SW 1271 (cell line): ENCODE measurements around the gene ASB18.
A peak's percentile ranks its signal among the peaks of the same experiment; 100 is the strongest.

Experiments used
- DNase-seq, 2 experiments: peaks; one replicate each; lab custom pipeline; 2025; lab: John Stamatoyannopoulos, UW

Gene ASB18

GRCh38 chr2:236164201-236164924 lies 99.8 kb downstream of the ASB18 start:
- DNase-seq: peak in 1 of 2 experiments; percentile 31

GRCh38 chr2:236163471-236164200 lies 100.6 kb downstream of the ASB18 start:
- DNase-seq: no peak

DNA sequence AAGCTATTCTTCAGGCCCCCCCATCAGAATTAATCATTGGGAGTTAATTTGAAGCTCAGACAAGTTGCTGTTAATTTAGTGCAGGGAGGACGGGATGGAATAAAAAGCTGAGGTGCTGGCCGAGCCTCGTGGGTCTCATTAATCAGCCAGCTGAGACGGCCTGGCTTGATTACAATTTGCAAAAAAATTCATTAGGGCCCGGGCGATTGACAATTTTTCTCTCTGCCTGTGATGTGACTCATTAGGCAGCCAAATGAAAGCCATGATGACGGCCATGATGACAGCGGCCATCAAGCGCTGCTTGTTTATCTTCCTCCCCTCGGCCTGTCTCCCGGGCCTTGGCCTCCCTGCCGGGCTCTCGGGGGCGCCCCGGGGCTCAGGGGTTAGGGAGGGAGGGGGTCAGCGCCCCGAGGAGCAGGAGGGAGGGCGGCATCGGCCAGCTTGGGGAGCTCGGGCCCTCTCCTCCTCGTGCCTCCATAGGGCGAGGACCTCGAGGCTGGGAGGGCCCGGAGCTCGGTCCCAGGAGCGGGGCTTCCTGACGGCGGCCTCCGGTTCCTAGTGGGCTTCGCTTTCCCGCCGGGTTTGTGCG lies 101.2 kb downstream of the ASB18 start:
- no peak for DNase-seq

DNA sequence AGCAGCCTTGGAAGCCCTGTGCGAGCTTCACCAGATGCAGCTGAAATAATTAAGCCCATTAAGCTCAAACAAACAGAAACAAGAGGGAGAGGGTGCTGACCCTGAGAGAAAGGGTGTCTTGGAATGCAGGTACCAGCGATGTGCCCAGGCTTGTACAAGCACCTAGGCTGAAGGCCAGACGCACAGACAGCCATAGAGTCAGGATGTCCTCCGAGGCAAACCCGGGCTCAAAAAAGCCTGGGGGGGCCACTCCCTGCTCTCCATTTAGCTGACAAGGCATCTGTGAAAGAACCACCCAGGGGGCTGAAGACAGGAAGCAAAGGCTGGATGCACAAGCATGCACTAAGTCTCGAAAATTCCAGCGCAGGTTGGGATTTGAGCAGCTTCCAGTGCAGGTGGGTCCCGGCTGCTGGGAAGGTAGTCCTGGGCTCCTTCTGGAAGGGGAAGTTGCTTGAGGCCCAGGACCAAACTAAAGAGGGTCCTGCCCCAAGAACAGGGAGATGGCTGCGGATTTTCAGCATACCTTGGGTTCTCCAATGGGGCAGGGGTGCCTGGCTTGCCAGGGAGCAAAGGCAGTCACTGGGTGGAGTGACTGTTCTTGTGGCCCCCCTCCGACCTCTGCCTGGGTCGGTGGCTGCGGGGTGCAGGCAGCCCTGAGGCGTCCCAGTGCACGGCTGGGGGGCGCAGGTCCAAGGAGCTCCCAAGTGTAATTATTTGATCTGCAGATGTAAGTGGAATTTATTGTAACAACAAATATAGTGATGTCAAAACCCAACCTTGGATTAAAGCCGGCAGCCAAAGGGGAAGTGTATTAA lies 102.0 kb downstream of the ASB18 start:
- DNase-seq: no peak

- DNase-seq: no peak
Observed at GRCh38 chr2:236161531-236161930, 102.7 kb downstream of the ASB18 start.

GRCh38 chr2:236161082-236161462 lies 103.1 kb downstream of the ASB18 start:
- no peak for DNase-seq

GRCh38 chr2:236160366-236161081 lies 103.7 kb downstream of the ASB18 start:
- DNase-seq: no peak

DNA sequence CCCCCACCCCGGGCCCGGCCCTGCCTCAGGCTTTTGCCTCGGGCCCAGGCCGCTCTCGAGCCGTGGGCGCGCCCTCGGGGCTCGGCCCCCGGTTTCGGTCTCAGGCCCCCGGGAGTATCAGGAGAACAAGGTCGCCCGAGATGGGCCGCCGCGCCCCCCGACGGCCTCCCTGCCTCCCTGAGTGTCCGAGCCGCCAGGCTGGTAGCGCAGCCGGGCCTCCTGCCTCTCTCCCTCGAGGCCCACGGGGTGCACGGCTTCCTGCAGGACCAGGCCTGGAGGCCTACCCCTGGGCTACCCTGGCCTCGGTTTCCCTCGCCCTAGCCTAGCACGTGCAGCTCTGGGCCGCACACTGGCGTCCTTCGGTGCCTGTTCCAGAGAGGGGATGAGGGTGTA lies 104.4 kb downstream of the ASB18 start:
- DNase-seq: no peak

- DNase-seq: no peak
Observed at GRCh38 chr2:236158969-236159777, 105.0 kb downstream of the ASB18 start.

DNA sequence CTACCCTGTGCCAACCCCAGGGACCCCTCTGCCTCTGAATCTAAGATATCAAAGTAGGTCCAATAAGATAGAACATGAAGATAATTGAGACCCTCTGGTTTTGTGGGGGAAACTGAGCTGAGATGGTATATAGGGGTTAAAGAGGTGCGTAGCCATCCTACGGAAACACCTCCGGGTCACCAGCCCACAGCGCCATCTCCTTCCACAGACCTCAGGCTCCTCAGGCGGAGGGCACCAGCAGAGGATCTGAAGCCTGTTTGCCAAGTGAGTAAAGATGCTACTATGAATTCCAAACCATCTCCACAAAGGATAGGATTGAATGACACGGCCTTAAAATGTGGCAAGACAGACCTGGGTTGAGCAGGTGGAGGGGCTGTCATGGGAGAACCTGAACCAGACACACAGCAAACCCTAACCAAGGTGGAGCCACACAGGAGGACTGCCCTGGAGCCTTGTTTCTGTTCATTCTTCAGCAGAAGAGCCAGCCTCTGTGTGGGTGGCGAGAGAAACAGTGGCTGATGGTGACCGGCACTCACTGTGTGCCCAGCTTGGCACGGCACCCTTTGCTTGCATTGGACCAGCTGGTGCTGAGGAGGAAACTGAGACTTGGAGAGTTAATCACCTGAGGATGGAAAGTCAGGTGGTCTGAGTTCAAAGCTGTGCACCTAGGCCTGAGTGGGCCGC lies 106.2 kb downstream of the ASB18 start:
- no peak for DNase-seq

DNA sequence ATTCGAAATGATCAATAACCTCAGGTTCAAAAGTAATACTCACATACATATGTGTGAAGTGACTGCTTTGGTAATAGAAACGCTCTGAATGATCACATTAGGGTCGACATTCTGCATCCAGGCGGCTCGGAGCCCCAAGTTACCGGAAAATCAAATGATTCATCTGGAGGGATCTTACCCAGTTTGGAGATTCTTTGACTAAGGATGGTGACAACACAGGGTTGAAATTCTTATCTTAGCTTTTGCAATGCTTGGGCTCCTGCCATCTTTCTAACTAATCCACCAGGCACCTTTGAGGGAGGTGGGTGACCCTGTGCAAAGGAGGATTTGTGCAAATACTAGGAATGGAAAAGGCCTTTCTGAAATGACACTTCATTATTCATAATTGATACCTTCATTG lies 106.8 kb downstream of the ASB18 start:
- DNase-seq: no peak

GRCh38 chr2:236156860-236157194 lies 107.4 kb downstream of the ASB18 start:
- no peak for DNase-seq

DNA sequence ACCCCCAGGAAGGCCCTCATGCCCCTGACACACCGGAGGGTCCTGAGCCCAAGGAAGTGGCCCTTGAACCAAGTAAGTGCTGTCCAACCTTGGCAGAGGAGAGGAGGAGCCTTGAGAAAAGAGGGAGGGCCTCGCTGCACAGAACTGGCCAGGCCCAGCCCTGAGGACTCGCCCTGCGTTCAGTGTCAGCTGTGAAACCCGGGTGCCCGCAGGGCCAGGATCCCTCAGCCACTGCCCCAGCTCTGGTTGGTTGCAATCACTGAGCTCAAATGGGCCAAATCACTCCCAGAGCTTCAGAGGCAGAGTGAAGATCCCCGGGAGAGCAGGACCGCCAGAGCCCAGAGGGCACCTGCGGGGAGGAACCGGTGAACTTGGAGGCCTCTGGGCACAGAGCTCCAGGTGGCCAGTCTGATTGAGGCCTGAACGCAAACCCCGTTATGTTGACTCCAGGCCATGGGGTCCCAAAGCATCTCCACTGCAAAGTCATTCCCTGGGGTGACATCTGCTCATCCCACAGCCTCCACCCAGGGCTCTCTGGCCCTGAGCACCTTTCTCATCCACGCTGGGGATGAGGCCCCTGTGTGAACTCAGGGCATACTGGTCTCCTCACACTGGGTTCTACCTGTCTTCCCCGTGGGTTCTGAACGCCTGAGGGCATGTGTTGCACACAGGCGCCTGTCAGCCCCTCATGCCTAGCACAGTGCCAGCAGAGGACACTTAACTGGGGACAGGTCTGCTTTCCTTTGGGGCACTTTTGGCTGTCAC lies 107.9 kb downstream of the ASB18 start:
- DNase-seq: no peak

DNA sequence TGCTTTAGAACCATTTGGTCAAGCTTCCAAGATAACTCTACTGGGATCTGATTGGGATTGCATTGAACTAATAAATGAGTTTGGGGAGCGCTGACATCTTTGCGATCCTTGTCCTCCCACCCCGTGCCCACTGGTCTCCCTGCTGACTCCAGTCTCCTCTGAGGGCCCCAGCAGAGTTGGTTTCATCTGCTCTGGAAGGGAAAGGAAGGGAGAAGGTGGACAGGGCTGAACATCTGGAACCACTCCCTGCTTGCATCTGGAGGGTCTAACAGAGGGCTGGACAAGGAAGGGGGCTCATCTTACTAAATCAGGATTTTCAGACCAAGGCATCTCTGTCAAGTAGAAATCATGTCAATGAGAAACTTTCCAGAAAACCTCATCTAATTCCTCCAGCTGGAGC lies 108.8 kb downstream of the ASB18 start:
- no peak for DNase-seq

- no peak for DNase-seq
Observed at GRCh38 chr2:236146436-236146835, 117.8 kb downstream of the ASB18 start.

DNA sequence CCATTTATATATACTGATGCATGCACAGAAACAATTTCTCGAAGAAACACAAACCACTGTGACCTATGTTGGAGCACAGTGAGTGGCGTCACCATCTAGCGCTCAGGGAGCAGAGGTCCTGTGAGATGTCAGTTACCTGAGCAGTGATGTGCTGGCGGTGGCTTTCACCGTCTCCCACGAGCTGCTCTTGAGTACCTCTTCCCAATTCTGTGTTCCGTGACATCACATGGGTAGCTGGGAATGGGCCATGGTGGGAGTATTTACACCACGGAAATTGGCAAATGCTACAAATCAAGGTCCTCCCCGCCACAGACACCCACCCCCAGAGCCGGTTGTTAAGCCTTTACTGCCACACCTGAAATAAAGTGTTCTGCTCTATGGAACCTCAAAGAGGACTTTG lies 120.4 kb downstream of the ASB18 start:
- no peak for DNase-seq
